PFSK-1 (cell line): Measurements from ENCODE around the gene BANP.

Experiments
- FOXP2 ChIP-seq: optimal IDR thresholded peaks from 2 replicates; pipeline ENCODE3; 2011; ENCODE audit warnings: borderline replicate concordance, control low read depth, inconsistent platforms; ENCODE audit not compliant: insufficient read depth; ENCODE audit errors: extremely low read length, extremely low read depth
- POLR2AphosphoS5 ChIP-seq: IDR thresholded peaks from 2 replicates; pipeline ENCODE4 v1.6.1; 2012; ENCODE audit warnings: low read depth, mild to moderate bottlenecking, control low read depth, low read length, moderate library complexity
- REST ChIP-seq, 2 experiments: IDR thresholded peaks; 2 replicates each; pipeline versions ENCODE4 v1.6.1 to v1.8.0; 2011 to 2012; ENCODE audit warnings: low read depth in 2 of 2, low read length in 2 of 2, control low read depth in 1 of 2, inconsistent platforms in 1 of 2, mild to moderate bottlenecking in 1 of 2, moderate library complexity in 1 of 2; ENCODE audit not compliant: insufficient read depth in 1 of 2
- SIN3A ChIP-seq: IDR thresholded peaks from 2 replicates; pipeline ENCODE4 v1.6.1; 2012; ENCODE audit warnings: mild to moderate bottlenecking, low read length, moderate library complexity, borderline replicate concordance; ENCODE audit not compliant: insufficient read depth
- TAF1 ChIP-seq: IDR thresholded peaks from 2 replicates; pipeline ENCODE4 v1.6.1; 2012; ENCODE audit warnings: low read length, control low read depth, borderline replicate concordance; ENCODE audit not compliant: insufficient read depth

GRCh38 chr16:87959391-87959990 is 8.3 kb downstream of the BANP start:
- no peak for TF ChIP-seq POLR2AphosphoS5
- TF ChIP-seq REST (IDR thresholded peaks at IDR 0.05; ENCODE audit: insufficient read depth in 1 of 2, low read depth in 2 of 2, low read length in 2 of 2): no peak
- no peak for TF ChIP-seq SIN3A
- TF ChIP-seq TAF1: no peak
- TF ChIP-seq FOXP2: no peak
